Measurements from ENCODE around the gene ESD. TPM values are rescaled to one million over a fixed set of nuclear protein-coding genes. Genes with fewer than 3 reads are reported as not detected.

ESD gene
- total RNA-seq, 3 donors from 2014 or later (not counting 1 experiment from before 2014, with no cell fraction given): 12.9 to 18.5 (median 14.3) TPM

DNA sequence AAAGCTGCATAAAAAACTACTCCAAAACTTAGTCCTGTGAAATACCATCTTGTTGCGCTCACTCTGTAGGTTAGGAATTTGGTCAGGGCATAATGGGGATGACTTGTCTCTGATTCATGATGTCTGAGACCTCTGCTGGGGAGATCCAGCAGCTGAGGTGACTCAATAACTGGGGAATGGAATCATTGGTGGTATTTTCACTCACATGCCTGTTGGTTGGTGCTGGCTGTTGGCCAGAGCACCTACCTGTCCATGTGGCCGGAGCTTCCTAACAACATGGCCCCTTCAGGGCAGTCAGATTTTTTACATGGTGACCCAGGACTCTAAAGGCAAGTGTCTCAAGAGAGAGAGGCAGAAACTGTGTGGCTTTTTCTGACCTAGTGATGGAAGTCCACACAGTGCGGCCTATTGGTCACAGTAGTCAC is 7.4 kb upstream of the ESD start:
- no peaks in the 10 kb centered on the region for H3K4me1 ChIP-seq (ENCODE audit: control insufficient read depth, insufficient read depth, low read length)
- 88% methylated on average over 2 of the region's 3 CpGs for whole genome bisulfite sequencing (ENCODE audit: insufficient coverage)
- Mint-ChIP-seq H3K36me3 (no peaks in the 10 kb centered on the region), H3K9me3 (no peaks in the 10 kb centered on the region), H3K4me1 (no peaks in the 10 kb centered on the region), H3K27me3 (ENCODE audit: low read depth in 2 of 2) (peaks cover 8 to 13% of the 10 kb centered on the region in 2 donors), H3K4me3 (no peak overlapping the region), H3K27ac (no peak overlapping the region)
- no peak for DNase-seq
- TF ChIP-seq, protein P1, sequence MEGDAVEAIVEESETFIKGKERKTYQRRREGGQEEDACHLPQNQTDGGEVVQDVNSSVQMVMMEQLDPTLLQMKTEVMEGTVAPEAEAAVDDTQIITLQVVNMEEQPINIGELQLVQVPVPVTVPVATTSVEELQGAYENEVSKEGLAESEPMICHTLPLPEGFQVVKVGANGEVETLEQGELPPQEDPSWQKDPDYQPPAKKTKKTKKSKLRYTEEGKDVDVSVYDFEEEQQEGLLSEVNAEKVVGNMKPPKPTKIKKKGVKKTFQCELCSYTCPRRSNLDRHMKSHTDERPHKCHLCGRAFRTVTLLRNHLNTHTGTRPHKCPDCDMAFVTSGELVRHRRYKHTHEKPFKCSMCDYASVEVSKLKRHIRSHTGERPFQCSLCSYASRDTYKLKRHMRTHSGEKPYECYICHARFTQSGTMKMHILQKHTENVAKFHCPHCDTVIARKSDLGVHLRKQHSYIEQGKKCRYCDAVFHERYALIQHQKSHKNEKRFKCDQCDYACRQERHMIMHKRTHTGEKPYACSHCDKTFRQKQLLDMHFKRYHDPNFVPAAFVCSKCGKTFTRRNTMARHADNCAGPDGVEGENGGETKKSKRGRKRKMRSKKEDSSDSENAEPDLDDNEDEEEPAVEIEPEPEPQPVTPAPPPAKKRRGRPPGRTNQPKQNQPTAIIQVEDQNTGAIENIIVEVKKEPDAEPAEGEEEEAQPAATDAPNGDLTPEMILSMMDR (IDR thresholded peaks at IDR 0.05): no peak
- no peak overlapping the region for H3K27ac ChIP-seq (ENCODE audit: low read length)
- H3K4me3 ChIP-seq (ENCODE audit: low read length): no peak overlapping the region
- no peaks in the 10 kb centered on the region for H3K27me3 ChIP-seq (ENCODE audit: control insufficient read depth, insufficient read depth, low read length)
- intact Hi-C loops (cut with micrococcal nuclease): no loop called here
- H3K9me3 ChIP-seq (ENCODE audit: control insufficient read depth, insufficient read depth, low read length): no peaks in the 10 kb centered on the region
- no peak for ATAC-seq
- no peaks in the 10 kb centered on the region for H3K36me3 ChIP-seq (ENCODE audit: control insufficient read depth, insufficient read depth, low read length)

DNA sequence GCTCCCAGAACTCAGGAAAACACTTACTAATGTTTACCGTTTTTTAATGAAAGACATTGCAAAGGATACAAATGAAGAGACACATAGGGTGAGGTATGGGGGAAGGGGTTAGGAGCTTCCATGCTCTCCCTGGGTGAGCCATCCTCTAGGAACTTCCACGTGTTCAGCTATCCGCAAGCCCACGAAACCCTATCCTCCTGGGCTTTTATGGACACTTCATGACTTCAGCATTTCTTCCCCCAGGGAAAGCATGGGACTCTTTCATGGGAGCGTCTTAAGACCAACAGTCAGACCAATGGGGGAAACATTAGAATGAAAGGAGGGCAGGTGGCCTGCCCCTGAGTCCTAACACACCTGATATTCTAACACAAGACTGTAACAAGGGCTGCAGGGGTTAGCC is 6.6 kb upstream of the ESD start:
- H3K36me3 Mint-ChIP-seq: no peaks in the 10 kb centered on the region
- H3K9me3 Mint-ChIP-seq: no peaks in the 10 kb centered on the region
- no peak overlapping the region for H3K4me3 ChIP-seq (ENCODE audit: low read length)
- peaks cover 8 to 13% of the 10 kb centered on the region in 2 donors for H3K27me3 Mint-ChIP-seq (ENCODE audit: low read depth in 2 of 2)
- 94% methylated on average over 5 of the region's 5 CpGs for WGBS (ENCODE audit: insufficient coverage)
- TF ChIP-seq, protein P1 (IDR thresholded peaks at IDR 0.05): no peak
- no peak overlapping the region for H3K27ac ChIP-seq (ENCODE audit: low read length)
- no peaks in the 10 kb centered on the region for H3K9me3 ChIP-seq (ENCODE audit: control insufficient read depth, insufficient read depth, low read length)
- no peaks in the 10 kb centered on the region for H3K27me3 ChIP-seq (ENCODE audit: control insufficient read depth, insufficient read depth, low read length)
- H3K4me1 ChIP-seq (ENCODE audit: control insufficient read depth, insufficient read depth, low read length): no peaks in the 10 kb centered on the region
- intact Hi-C loops (cut with micrococcal nuclease): no loop called here
- ATAC-seq (no peak), DNase-seq (no peak)
- H3K27ac Mint-ChIP-seq: no peak overlapping the region
- no peak overlapping the region for H3K4me3 Mint-ChIP-seq
- H3K4me1 Mint-ChIP-seq: no peaks in the 10 kb centered on the region
- no peaks in the 10 kb centered on the region for H3K36me3 ChIP-seq (ENCODE audit: control insufficient read depth, insufficient read depth, low read length)

DNA sequence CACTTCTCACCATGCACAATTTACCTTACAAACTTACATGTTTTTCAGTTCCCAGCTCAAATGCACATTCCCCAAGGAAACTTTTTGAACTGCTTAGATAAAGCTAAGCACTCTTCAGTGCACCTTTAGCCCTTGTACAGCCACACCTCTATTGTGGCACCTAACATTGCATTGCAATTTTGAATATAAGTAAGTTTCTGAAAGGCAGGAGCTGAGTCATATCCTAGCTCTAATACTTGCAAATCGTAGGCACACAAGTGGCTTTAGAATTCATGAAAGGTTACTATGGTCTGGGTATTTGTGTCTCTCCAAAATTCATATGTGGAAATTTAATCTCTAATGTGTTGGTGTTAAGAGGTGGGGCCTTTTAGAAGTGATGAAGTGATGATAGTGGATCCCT is 4.9 kb upstream of the ESD start:
- H3K4me3 ChIP-seq (ENCODE audit: low read length): no peak overlapping the region
- Mint-ChIP-seq H3K4me1 (peaks cover 7 to 10% of the 10 kb centered on the region in 2 donors), H3K9me3 (no peaks in the 10 kb centered on the region), H3K27me3 (ENCODE audit: low read depth in 2 of 2) (peaks cover 0 to 10% of the 10 kb centered on the region in 2 donors), H3K36me3 (no peaks in the 10 kb centered on the region), H3K27ac (no peak overlapping the region), H3K4me3 (no peak overlapping the region)
- peaks cover 6% of the 10 kb centered on the region for H3K4me1 ChIP-seq (ENCODE audit: control insufficient read depth, insufficient read depth, low read length)
- no peaks in the 10 kb centered on the region for H3K36me3 ChIP-seq (ENCODE audit: control insufficient read depth, insufficient read depth, low read length)
- H3K27me3 ChIP-seq (ENCODE audit: control insufficient read depth, insufficient read depth, low read length): no peaks in the 10 kb centered on the region
- TF ChIP-seq, protein P1 (IDR thresholded peaks at IDR 0.05): no peak
- H3K27ac ChIP-seq (ENCODE audit: low read length): no peak overlapping the region
- no peaks in the 10 kb centered on the region for H3K9me3 ChIP-seq (ENCODE audit: control insufficient read depth, insufficient read depth, low read length)
- intact Hi-C loops (cut with micrococcal nuclease): no loop called here
- no peak for ATAC-seq
- no peak for DNase-seq
- WGBS (ENCODE audit: insufficient coverage): 56% methylated on average over 1 of the region's 1 CpG

DNA sequence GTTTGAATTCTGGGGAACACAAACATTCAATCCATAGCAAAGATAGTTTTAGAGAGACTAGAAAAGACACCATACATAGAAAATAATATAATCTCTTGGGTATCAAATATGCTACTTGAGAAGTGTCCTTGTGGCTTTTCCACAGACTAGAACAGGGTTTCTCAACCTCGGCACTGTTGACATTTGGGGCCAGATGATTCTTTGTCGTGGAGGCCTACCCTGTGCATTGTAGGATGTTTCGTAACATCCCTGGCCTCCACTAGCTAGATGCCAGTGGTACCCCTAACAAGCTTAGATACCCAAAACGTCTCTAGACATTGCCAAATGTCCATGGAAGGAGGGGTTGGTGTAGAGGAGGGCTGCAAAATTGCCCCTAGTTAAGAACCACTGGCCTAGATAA is 2.2 kb upstream of the ESD start:
- no peak overlapping the region for H3K27ac ChIP-seq (ENCODE audit: low read length)
- no peaks in the 10 kb centered on the region for H3K9me3 ChIP-seq (ENCODE audit: control insufficient read depth, insufficient read depth, low read length)
- no peaks in the 10 kb centered on the region for H3K27me3 ChIP-seq (ENCODE audit: control insufficient read depth, insufficient read depth, low read length)
- Mint-ChIP-seq H3K4me1 (peaks cover 15 to 18% of the 10 kb centered on the region in 2 donors), H3K27me3 (ENCODE audit: low read depth in 2 of 2) (peaks cover 0 to 9% of the 10 kb centered on the region in 2 donors), H3K27ac (no peak overlapping the region), H3K9me3 (no peaks in the 10 kb centered on the region), H3K4me3 (no peak overlapping the region), H3K36me3 (no peaks in the 10 kb centered on the region)
- no peak for DNase-seq
- 93% methylated on average over 3 of the region's 4 CpGs for whole genome bisulfite sequencing (ENCODE audit: insufficient coverage)
- ATAC-seq: no peak
- no peaks in the 10 kb centered on the region for H3K36me3 ChIP-seq (ENCODE audit: control insufficient read depth, insufficient read depth, low read length)
- TF ChIP-seq, protein P1 (IDR thresholded peaks at IDR 0.05): no peak
- intact Hi-C loops (cut with micrococcal nuclease): loop anchor here (5.0 kb wide), 1 partner anchor 47 kb away; no protein-coding TSS in a partner anchor
- peaks cover 16% of the 10 kb centered on the region for H3K4me1 ChIP-seq (ENCODE audit: control insufficient read depth, insufficient read depth, low read length)
- H3K4me3 ChIP-seq (ENCODE audit: low read length): no peak overlapping the region
